MM.1S (cell line): ENCODE data around the gene NDUFS2.

Experiments
- DNase-seq: peaks from one replicate; pipeline ENCODE4 v3.0.0-alpha.2; 2015
- H2AFZ ChIP-seq: fragments of 300-600 bp; sonication (generic); 2 replicates; pipeline ENCODE4 v1.6.0; 2016; ENCODE audit warnings: antibody characterized with exemption, low read length
- H3F3A ChIP-seq: fragments of 300-600 bp; sonication (generic); 2 replicates; pipeline ENCODE4 v1.6.1; 2016; ENCODE audit warnings: mild to moderate bottlenecking, antibody characterized with exemption, low read length, moderate library complexity, mixed read lengths; ENCODE audit not compliant: insufficient read depth
- H3K27ac ChIP-seq: fragments of 300-600 bp; sonication (generic); 2 replicates; pipeline ENCODE4 v1.5.1; 2016; ENCODE audit warnings: mild to moderate bottlenecking, low read length
- H3K27me3 ChIP-seq: fragments of 300-600 bp; sonication (generic); replicated peaks from 2 replicates; pipeline ENCODE4 v1.6.0; 2016; ENCODE audit warnings: low read length; ENCODE audit not compliant: insufficient read depth
- H3K36me3 ChIP-seq: fragments of 300-600 bp; sonication (generic); replicated peaks from 2 replicates; pipeline ENCODE4 v1.6.1; 2016; ENCODE audit warnings: mild to moderate bottlenecking, low read length, mixed read lengths; ENCODE audit not compliant: insufficient read depth
- H3K4me1 ChIP-seq: fragments of 300-600 bp; sonication (generic); 2 replicates; pipeline ENCODE4 v1.6.1; 2016; ENCODE audit warnings: low read length, mixed read lengths
- H3K4me2 ChIP-seq: fragments of 300-600 bp; sonication (generic); 2 replicates; pipeline ENCODE4 v1.6.0; 2016; ENCODE audit warnings: low read depth, low read length
- H3K4me3 ChIP-seq: fragments of 300-600 bp; sonication (generic); 2 replicates; pipeline ENCODE4 v1.5.1; 2016; ENCODE audit warnings: low read length, mixed read lengths
- H3K79me2 ChIP-seq: fragments of 300-600 bp; sonication (generic); 2 replicates; pipeline ENCODE4 v1.6.1; 2016; ENCODE audit warnings: mixed run types, low read length, mixed read lengths
- H3K9ac ChIP-seq: fragments of 300-600 bp; sonication (generic); 2 replicates; pipeline ENCODE4 v1.6.1; 2016; ENCODE audit warnings: low read length, mixed read lengths
- H3K9me2 ChIP-seq: fragments of 300-600 bp; sonication (generic); replicated peaks from 2 replicates; pipeline ENCODE4 v1.6.1; 2016; ENCODE audit warnings: mild to moderate bottlenecking, low read length, mixed read lengths; ENCODE audit not compliant: insufficient read depth
- H3K9me3 ChIP-seq: fragments of 300-600 bp; sonication (generic); replicated peaks from 2 replicates; pipeline ENCODE4 v1.6.1; 2016; ENCODE audit warnings: mild to moderate bottlenecking, low read length, mixed read lengths; ENCODE audit not compliant: insufficient read depth
- H4K20me1 ChIP-seq: fragments of 300-600 bp; sonication (generic); 2 replicates; pipeline ENCODE4 v1.6.1; 2016; ENCODE audit warnings: mild to moderate bottlenecking, low read length, moderate library complexity, mixed read lengths; ENCODE audit not compliant: insufficient read depth
- EZH2 ChIP-seq: fragments of 300-600 bp; sonication (generic); optimal IDR thresholded peaks from 2 replicates; pipeline ENCODE3; 2017; ENCODE audit warnings: low read depth, mild to moderate bottlenecking, antibody characterized with exemption, low read length, mixed read lengths
- EZH2phosphoT487 ChIP-seq: fragments of 300-600 bp; sonication (generic); IDR thresholded peaks from 2 replicates; pipeline ENCODE4 v1.6.1; 2018; ENCODE audit warnings: antibody characterized with exemption, low read length
- TF ChIP-seq, protein P1 (sequence below): fragments of 300-600 bp; sonication (generic); IDR thresholded peaks from 2 replicates; pipeline ENCODE4 v1.5.1; 2016; ENCODE audit warnings: antibody characterized with exemption, low read length, mixed read lengths

The NDUFS2 gene

DNA sequence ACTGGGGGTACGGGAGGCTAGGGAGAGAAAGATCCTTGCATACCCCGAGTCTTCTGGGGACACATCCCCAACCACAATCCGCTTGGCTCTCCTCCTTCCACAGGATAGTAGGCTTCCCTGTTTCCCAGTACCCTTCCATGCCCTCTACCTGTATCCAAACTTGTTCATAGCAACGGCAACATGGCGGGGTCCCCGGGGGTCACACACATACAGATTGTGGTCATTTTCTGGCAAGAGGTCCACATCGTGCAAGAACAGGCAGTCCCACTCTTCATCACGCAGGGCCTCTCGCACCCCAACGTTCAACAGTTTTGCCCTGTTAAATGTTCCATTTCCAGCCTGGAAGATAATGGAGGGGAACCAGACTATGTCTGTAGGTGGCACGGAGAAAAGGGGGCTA, 28.5 kb upstream of the NDUFS2 start:
- Histone ChIP-seq H3K9me2 (no peaks in the 10 kb centered on the region), H2AFZ (no peak overlapping the region), H3K27me3 (no peaks in the 10 kb centered on the region), H3K9me3 (no peaks in the 10 kb centered on the region), H3K79me2 (peaks cover 62% of the 10 kb centered on the region), H3K9ac (no peak overlapping the region), H4K20me1 (0 out of 2 replicates have a peak, but pooled peaks cover 6% of the 10 kb centered on the region), H3K4me3 (no peak overlapping the region), H3F3A (peaks cover 53% of the 10 kb centered on the region), H3K4me2 (peak overlapping the region; percentile 11; the same call in 1 of the 2 replicates), H3K36me3 (peaks cover 43% of the 10 kb centered on the region), H3K27ac (peak overlapping the region; percentile 4; the same call in 1 of the 2 replicates), H3K4me1 (peaks cover 39% of the 10 kb centered on the region)
- no peak for DNase-seq
- TF ChIP-seq, protein P1, sequence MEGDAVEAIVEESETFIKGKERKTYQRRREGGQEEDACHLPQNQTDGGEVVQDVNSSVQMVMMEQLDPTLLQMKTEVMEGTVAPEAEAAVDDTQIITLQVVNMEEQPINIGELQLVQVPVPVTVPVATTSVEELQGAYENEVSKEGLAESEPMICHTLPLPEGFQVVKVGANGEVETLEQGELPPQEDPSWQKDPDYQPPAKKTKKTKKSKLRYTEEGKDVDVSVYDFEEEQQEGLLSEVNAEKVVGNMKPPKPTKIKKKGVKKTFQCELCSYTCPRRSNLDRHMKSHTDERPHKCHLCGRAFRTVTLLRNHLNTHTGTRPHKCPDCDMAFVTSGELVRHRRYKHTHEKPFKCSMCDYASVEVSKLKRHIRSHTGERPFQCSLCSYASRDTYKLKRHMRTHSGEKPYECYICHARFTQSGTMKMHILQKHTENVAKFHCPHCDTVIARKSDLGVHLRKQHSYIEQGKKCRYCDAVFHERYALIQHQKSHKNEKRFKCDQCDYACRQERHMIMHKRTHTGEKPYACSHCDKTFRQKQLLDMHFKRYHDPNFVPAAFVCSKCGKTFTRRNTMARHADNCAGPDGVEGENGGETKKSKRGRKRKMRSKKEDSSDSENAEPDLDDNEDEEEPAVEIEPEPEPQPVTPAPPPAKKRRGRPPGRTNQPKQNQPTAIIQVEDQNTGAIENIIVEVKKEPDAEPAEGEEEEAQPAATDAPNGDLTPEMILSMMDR: no peak
- TF ChIP-seq EZH2: no peak
- no peak for TF ChIP-seq EZH2phosphoT487

- no peak for DNase-seq
- Histone ChIP-seq H3K9me3 (no peaks in the 10 kb centered on the region), H2AFZ (no peak overlapping the region), H3K4me2 (peak overlapping the region; percentile 97), H3F3A (peaks cover 48% of the 10 kb centered on the region), H3K36me3 (peaks cover 43% of the 10 kb centered on the region), H3K79me2 (peaks cover 62% of the 10 kb centered on the region), H3K9me2 (no peaks in the 10 kb centered on the region), H4K20me1 (0 out of 2 replicates have a peak, but pooled peaks cover 6% of the 10 kb centered on the region), H3K9ac (peak overlapping the region; percentile 87; the same call in 1 of the 2 replicates), H3K4me1 (peaks cover 39% of the 10 kb centered on the region), H3K27me3 (no peaks in the 10 kb centered on the region), H3K27ac (peak overlapping the region; percentile 91; the same call in 1 of the 2 replicates), H3K4me3 (peak overlapping the region; percentile 88)
- TF ChIP-seq EZH2phosphoT487: no peak
- no peak for TF ChIP-seq EZH2
- TF ChIP-seq, protein P1: no peak
Measured at GRCh38 chr1:161174911-161175310, 27.3 kb upstream of the NDUFS2 start.

GRCh38 chr1:161175771-161176453, 26.3 kb upstream of the NDUFS2 start:
- Histone ChIP-seq H3K4me3 (peak overlapping the region; percentile 88), H3K4me2 (peak overlapping the region; percentile 97), H3K36me3 (peaks cover 38% of the 10 kb centered on the region), H3K9me2 (no peaks in the 10 kb centered on the region), H3K9me3 (no peaks in the 10 kb centered on the region), H2AFZ (no peak overlapping the region), H3K79me2 (peaks cover 62% of the 10 kb centered on the region), H3K27ac (peak overlapping the region; percentile 91), H4K20me1 (0 out of 2 replicates have a peak, but pooled peaks cover 6% of the 10 kb centered on the region), H3K27me3 (no peaks in the 10 kb centered on the region), H3F3A (peaks cover 42% of the 10 kb centered on the region), H3K9ac (peak overlapping the region; percentile 87), H3K4me1 (peaks cover 44% of the 10 kb centered on the region)
- DNase-seq: peak; percentile 93
- TF ChIP-seq EZH2 (no peak), EZH2phosphoT487 (no peak)
- TF ChIP-seq, protein P1: no peak
